ENCODE data around the gene CORO2B. TPM values are rescaled to one million over a fixed set of nuclear protein-coding genes. Genes with fewer than 3 reads are reported as not detected.

CORO2B gene
- total and polyA plus RNA-seq, 8 donors: 3.0 to 27.7 (median 21.0) TPM

- Histone ChIP-seq H3K27ac (no peak overlapping the region), H3K27me3 (no peaks in the 10 kb centered on the region), H3K4me3 (no peak overlapping the region), H3K4me1 (peaks cover 0 to 7% of the 10 kb centered on the region in 2 donors), H3K36me3 (no peaks in the 10 kb centered on the region), H3K9me3 (no peaks in the 10 kb centered on the region)
- ATAC-seq (no peak), DNase-seq (no peak)
- intact Hi-C loops (cut with DNase I): no loop called here
- TF ChIP-seq, protein P1, sequence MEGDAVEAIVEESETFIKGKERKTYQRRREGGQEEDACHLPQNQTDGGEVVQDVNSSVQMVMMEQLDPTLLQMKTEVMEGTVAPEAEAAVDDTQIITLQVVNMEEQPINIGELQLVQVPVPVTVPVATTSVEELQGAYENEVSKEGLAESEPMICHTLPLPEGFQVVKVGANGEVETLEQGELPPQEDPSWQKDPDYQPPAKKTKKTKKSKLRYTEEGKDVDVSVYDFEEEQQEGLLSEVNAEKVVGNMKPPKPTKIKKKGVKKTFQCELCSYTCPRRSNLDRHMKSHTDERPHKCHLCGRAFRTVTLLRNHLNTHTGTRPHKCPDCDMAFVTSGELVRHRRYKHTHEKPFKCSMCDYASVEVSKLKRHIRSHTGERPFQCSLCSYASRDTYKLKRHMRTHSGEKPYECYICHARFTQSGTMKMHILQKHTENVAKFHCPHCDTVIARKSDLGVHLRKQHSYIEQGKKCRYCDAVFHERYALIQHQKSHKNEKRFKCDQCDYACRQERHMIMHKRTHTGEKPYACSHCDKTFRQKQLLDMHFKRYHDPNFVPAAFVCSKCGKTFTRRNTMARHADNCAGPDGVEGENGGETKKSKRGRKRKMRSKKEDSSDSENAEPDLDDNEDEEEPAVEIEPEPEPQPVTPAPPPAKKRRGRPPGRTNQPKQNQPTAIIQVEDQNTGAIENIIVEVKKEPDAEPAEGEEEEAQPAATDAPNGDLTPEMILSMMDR (IDR thresholded peaks at IDR 0.05): no peak
These were observed 18.8 kb downstream of the CORO2B start for GRCh38 chr15:68597581-68597980.

- Histone ChIP-seq H3K27ac (no peak overlapping the region), H3K4me1 (peaks cover 0 to 7% of the 10 kb centered on the region in 2 donors), H3K27me3 (no peaks in the 10 kb centered on the region), H3K36me3 (no peaks in the 10 kb centered on the region), H3K9me3 (no peaks in the 10 kb centered on the region), H3K4me3 (no peak overlapping the region)
- TF ChIP-seq, protein P1 (IDR thresholded peaks at IDR 0.05): no peak
- intact Hi-C loops (cut with DNase I): no loop called here
- DNase-seq (no peak), ATAC-seq (peak; percentile 45)
These were observed 19.7 kb downstream of the CORO2B start for GRCh38 chr15:68598171-68599152.

- Histone ChIP-seq H3K4me1 (peaks cover 0 to 7% of the 10 kb centered on the region in 2 donors), H3K27ac (no peak overlapping the region), H3K36me3 (no peaks in the 10 kb centered on the region), H3K4me3 (no peak overlapping the region), H3K9me3 (no peaks in the 10 kb centered on the region), H3K27me3 (no peaks in the 10 kb centered on the region)
- no peak for ATAC-seq
- no peak for DNase-seq
- TF ChIP-seq, protein P1 (IDR thresholded peaks at IDR 0.05): no peak
- intact Hi-C loops (cut with DNase I): no loop called here
These were observed 20.4 kb downstream of the CORO2B start for GRCh38 chr15:68599153-68599545.

GRCh38 chr15:68599560-68600071 is 20.8 kb downstream of the CORO2B start:
- DNase-seq (peak in 2 of 4 donors; percentile 60 to 81), ATAC-seq (peak; percentile 39)
- H3K4me1 ChIP-seq: peaks cover 0 to 7% of the 10 kb centered on the region in 2 donors

More at GRCh38 chr15:68599560-68600071, 20.8 kb downstream of the CORO2B start:
- H3K9me3 ChIP-seq: no peaks in the 10 kb centered on the region
- no peaks in the 10 kb centered on the region for H3K27me3 ChIP-seq
- no peak overlapping the region for H3K4me3 ChIP-seq
- intact Hi-C loops (cut with DNase I): no loop called here
- H3K36me3 ChIP-seq: no peaks in the 10 kb centered on the region
- H3K27ac ChIP-seq: no peak overlapping the region
- TF ChIP-seq, protein P1 (IDR thresholded peaks at IDR 0.05): no peak
